Activated effector memory CD4-positive, alpha-beta T cell treated with anti-CD3 and anti-CD28 coated beads, Interleukin-2, amount 50 U/mL, for 16 hours (primary cell): ENCODE data around the gene SYNGR1.
A peak's percentile ranks its signal among the peaks of the same experiment; 100 is the strongest.

ENCODE experiments used
- DNase-seq: peaks from one replicate; pipeline ENCODE4 v3.0.0-alpha.2; 2020

SYNGR1 gene

DNA sequence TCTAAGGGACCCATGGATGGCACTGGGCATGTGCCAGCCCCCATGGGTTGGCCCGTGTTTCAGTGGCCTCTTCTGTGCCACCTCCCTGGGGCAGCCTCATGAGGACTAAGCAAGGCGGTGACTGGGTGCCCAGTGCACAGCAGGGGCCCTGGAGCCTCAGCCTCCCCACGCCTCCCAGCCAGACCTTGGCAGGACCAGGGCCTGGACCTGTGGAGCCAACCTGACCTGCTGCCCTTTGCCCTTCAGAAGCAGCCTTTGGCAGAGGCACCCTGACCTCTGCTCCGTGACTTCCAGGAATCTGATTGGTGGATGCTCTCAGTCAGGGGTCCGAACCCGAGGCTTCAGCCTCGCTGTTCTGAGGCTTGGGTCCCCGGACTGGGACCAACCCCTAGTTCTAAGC lies 25.0 kb downstream of the SYNGR1 start:
- DNase-seq: no peak

DNA sequence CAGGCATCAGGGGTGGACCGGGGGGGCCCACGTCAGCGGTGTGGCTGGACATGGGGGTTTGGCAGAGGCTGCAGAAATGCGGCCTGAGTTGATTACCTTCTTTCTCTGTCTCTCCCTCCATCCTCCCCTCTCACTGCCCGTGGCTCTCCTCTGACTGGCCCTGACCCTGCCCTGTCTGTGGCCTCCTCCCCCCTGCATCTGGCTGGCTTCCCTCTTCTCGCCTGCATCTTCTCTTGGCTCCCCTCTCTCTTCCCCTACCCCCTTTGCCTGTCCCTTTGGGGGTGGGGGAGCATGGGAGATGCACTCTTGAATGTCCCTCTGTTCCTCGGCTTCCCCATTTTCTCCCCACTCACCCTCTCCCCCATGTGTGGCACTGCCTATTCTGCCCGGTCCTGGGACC lies 25.9 kb downstream of the SYNGR1 start:
- DNase-seq: no peak

DNA sequence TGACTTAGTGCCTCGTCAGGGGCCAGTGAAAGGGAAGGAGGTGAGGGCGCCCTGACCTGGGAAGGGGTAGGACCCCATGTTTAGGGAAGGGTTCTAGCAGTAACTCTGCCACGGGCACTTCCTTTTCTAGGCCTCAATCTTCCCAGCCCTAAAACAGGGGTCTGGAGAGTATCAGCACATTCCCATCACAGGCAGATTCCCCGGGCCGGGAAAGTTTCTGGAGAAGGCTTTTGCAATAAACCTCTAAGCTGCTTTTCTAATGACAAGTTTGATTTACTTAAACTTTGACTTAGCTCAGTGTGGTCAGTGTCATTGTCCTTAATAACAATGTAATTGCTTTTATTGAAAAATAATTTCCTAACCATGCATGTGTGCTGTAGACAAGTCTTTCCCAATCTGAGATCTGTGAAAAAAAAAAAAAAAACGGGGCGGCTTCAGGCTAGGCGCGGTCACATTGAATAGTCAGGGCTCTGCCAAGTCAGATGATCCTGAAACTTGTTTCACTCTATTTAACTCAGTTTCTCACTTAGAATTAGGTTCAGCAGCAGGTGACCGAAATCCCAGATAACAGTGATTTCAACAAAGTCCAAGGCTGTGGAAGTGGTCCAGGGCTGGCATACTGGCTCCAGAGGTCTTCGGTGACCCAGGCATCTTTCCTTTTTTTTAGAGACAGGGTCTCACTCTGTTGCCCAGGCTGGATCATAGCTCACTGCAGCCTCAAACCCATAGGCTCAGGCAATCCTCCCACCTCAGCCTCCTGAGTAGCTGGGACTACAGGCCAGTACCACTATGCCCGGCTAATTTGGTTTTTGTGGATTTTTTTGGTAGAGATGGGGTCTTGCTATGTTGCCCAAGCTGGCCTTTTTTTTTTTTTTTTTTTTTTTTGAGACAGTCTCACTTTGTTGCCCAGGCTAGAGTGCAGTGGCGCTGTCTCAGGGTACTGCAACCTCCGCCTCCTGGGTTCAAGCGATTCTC lies 30.3 kb downstream of the SYNGR1 start:
- no peak for DNase-seq

DNA sequence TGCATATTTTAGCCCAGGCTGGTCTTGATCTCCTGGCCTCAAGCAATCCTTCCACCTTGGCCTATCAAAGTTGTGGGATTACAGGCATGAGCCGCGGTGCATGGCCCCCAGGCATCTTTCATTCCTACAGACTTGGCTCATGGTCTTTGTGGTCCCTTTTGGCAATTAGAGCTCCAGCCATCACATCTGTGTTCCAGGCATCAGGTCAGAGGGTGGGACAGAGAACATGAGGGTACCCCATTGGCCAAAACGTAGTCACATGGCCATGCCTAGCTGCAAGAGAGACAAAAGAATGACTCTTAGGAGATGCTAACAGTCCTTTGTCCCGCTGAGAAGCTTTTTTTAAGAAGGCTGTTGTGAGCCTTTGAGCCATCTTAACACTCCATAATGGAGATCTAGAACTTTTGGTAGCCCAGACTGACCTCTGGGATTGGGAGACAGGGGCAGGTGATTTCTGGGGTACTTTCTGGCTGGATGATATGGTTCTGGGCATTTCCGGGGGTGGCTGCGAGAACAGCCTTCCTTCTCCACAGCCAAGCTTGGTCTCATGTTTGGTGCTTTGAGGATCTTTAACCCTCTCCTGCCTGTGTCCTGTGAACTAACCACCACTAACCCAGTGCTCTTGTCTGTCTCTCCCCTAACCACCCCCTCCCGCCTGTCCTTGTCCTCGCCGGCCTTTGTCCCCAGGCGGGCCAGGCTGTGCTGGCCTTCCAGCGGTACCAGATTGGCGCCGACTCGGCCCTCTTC lies 31.4 kb downstream of the SYNGR1 start:
- no peak for DNase-seq

DNA sequence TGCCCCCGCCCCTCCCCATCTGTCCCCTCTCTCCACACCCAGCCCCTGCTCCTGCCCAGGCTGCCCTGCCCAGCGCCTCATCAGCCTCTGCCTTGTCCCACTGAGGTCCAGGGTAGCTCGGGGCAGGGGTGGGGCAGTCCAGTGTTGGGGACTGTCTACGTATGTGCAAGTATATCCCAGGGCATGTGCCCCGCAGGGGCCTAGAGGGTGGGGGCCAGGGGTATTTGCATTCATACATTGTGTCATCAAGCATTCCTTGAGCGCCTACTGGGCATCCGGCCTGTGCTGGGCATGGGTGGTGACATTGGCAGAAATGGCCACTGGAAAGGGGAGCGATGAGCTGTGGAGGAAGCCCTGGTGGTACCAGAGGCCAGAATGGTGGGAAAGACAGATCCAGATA lies 32.1 kb downstream of the SYNGR1 start:
- no peak for DNase-seq

DNA sequence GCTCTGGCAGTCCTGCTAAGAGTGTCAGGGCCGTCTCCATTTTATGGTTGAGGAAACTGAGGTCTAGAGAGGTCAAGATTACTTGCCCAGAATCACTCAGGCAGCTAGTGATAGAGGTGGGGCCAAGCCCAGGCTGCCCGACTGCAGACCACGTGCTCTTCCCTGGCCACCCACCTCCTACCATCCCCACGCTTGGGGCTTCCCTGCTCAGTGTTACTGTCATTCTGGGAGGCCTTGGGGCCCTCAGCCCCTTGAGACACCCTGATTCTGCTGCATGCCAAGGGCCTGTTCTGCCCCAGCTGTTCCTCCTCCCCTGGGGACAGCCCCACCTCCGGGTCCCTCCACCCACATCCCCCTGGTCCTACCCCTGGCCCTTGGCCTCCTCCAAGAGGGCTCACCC lies 32.6 kb downstream of the SYNGR1 start:
- DNase-seq: no peak

DNA sequence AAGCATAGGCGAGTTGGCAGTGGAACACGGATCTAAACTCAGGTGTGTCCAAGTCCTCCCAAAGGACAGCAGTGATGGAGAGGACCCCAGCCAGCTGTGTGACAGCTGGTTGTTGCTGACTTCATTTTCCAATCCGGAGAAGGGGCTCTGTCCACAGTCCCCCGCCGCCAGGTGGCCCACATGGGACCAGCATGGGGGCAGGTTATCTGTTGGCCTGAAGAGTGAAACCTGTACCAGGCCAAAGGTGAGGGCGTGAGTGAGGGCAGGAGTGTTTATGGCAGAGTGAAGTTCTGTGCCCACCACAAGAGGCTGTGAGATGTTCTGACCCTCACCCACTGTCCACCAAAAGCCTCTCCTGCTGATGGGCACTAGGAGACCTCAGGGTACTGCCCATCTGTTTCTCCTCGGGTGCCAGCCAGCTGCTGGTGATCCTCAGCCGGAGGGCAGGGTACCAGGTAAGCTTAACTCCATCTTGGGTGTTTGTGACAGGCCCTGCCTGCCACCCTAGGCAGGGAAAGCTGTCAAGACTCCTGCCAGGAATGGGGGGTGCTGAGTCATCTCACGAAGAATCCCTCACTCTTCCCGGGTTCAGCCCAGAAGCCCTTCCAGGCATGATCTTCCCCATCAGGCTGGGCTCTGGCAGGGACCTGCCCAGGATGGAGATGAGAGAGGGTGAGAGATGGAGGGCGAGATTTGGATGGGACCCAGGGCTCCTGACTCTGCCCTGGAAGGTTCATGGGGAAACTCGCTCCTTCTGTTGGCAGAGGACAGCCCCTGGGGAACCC lies 34.2 kb downstream of the SYNGR1 start:
- no peak for DNase-seq

DNA sequence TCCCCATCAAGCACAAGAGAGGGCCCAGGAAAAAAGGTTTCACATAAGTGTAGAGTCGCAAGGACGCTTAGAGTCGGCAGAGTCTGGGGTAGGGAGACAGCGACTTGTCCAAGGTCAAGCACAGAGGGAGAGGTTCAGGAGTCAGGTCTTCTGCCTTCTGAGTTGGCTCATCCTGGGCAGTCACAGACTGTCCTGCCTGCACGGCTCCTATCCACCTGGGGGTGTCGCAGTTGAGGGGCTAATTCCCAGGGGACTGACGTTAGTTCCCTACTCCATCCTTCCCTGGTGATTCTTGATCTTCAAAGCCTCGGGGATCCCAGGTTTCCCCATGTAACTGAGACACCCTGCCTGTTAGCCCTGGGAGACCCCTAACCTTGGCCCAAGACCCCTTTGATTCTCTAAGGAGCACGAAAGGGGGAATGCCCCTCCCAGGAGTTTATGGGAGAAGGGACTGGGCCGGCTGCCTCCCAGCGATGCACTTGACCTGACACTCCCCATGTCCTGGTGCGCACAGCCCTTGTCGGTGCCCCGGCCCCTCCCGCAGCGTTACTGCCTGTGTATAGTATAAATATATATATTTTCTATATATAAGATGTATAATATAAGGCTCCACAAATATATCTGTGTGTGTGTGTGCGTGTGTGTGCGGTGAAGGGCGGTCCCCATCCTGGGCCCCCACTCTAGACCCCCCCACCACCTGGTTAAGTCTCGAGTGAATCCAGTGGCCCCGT lies 35.1 kb downstream of the SYNGR1 start:
- DNase-seq: no peak

DNA sequence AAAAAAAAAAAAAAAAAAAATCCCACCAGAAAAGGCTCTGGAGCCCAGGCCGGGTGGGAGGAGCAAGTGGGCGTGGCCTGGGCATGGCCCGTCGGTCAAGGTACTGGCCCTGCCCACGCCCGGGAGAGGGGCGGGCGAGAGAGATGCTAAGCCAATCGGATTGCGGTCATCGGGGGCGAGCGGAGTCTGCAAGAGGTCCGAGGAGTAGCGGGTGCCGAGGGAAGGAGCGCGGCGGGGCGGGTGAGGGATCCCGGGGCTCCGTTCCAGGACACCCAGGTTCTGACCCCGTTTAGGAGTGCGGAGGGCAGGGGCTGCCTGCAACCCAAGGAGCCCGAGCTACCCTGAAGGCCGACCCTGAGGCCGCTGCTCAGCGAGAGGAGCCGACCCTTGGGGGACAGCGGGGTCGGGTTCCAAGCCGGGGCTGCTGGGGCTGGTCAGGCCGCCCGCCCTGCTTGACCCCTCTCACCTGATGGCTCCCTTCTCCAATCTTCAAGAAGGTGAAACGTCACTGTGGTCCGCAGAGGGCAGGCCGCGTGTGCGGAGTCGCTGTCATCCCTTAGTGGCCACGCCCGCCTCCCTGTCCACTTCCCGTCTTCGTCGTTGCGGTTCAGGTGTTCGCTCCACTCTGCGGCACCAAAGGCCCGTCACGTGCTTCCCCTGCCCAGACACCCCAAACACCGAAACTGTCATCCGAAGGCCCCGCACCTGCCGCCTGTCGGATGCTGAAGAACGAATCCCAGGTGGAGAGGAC lies 38.6 kb downstream of the SYNGR1 start:
- peak; percentile 90 for DNase-seq

DNA sequence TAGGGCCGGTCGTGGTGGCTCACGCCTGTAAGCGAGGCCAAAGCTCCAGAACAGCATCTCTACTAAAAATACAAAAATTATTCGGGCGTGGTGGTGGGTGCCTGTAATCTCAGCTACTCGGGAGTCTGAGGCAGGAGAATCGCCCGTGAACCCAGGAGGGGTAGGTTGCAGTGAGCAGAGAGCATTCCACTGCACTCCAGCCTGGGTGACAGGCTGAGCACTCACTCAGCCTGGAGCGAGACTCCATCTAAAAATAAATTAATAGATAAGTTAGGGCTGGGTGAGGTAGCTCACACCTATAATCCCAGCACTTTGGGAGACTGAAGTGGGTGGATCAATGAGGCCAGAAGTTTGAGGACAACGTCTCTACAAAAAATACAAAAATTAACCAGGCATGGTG lies 39.6 kb downstream of the SYNGR1 start:
- no peak for DNase-seq

DNA sequence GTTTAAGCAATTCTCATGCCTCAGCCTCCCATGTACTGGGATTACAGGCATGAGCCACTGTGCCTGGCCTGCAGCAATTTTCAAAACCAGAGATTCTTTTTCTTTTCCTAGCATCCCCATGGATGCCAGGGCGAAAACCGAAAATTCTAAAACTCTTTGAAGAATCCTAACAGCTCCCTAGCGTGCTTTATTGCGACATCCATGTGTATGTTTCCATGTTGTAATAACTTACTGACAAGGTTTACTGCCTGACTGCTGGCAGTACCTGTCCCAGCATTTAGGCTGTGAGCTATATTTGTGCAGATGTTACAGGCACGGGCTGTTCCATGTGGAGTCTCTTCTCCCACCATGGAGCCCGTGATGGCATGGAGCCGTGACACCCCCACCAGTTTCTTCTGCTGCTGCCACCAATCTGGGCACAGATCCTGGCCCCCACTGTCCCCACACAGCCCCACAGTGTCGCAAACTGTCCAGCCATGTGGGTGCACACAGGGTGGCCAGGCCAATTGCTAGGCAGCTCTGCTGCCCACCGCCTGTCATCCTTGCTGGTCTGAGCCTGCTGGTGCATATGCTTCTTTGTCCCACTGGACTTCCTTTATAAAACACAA lies 42.7 kb downstream of the SYNGR1 start:
- DNase-seq: no peak

DNA sequence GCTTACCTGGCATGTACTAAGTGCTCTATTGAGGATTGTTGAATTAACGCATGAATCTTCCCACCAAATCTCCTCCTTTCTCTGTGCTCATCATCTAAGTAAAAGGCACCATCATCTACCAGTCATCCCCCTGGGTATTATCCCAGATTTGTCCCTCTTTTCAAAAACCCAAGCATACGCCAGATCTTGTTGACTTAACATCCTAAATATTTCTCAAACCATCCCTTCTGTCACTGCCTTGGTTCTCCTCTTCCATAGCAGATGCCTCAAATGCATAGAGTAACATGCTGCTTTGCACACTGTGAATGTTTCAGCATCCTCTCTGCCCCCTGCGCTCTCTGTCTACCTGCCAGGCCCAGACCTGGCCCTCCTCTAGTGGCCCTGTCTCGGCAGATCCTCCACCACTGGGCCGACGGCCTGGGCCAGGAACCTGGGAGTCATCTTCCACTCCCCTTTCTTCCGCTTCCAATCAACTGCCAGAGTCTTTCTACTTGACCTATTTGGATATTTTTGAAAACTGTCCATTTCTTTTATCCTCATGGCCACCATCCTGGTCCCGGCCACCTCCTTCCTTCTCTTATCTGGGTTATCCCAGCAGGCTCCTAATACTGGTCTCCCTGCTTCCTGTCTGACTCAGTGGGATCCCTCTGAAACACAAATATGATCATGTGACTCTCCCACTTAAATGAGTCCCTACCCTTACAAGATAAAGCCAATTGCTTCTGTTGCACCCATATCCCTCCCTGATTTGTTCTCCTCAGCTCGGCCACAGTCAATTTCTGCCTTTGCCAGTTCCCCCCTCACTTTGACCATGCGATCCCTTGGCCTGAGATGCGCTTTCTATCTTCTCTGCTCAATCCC lies 46.4 kb downstream of the SYNGR1 start:
- no peak for DNase-seq

DNA sequence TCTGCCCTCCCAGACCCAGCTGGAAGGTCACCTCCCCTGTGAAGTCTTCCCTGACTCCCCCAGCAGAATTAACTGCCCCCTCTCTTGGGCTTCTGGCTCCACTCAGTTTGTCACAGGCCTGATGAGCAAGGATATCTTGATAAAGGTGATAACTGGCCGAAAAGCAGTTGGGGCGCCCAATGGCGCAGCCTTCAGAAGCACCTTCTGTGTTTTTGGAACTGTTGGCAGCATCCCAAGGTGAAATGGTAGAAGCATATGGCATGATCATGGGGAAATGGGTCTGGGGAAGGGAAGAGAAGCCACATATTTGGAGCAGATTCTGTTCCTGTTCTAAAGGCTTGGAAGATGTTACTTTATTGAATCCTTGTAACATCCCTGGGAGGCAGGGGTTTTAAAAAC lies 47.0 kb downstream of the SYNGR1 start:
- DNase-seq: no peak

DNA sequence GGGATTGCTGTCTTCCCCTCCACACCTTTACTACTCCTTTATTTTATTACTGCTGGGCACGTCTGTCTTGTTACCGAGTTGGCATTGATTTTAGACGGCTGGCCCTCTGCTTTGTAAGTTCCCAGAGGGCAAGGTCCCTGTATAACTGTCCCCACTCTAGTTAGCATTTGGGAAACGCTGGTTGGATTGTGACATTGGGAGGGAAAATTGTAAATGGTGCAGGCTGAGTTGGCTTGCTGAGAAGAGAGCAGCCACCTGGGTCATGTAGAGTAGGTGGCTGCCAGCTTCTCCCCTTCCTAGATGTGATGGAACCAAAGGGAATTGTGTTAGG lies 51.5 kb downstream of the SYNGR1 start:
- no peak for DNase-seq

DNA sequence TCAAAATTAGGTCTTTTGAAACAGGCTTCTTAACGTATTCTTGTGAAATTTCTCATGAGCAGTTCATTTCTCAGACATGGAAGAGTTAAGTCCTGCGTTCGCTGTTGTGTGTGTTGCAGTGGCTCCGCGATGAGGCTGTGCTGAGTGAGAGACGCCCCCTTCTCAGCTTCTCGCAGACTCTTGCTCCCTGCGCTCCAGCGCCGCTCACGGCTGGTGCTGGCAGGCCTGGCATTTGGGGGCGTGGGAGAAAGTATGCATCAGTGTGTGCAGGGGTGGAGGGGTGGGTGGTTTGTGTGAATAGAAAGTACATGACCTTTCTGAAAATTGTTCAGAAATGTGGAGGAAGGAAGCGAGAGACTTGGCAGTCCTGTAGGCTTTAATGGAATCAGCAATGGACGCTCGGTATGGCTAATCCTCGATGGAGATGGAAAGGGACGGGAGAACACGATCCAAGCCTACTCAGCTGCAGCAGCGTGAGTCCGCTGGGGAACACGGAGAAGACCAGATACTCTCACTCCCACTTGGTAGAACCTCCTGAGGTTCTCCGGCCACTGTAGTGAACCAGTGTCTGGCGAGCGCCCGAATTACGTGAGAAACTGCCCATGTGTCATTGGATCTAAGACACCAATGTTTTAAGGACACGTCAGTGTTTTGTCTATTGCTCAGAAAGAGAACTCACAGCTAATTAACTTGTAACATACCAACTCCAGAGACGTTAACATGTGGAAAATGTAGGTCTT lies 55.7 kb downstream of the SYNGR1 start:
- no peak for DNase-seq

DNA sequence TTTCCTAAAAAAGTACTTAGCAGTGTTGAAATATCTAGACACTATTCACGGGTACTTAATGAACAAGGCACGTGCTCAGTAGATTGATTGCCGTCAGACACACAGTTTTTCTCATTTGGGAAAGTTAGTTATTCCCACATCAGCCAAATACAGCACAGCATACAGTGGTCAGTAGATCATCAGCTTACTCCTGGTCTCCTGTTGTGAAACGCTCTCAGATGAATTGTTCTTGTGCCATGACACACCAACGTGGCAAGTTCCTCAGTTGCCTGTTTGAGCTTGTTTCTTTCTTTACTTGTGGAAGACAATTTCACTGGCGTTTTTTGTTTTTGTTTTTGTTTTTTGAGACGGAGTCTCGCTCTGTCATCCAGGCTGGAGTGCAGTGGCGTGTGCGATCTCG lies 58.4 kb downstream of the SYNGR1 start:
- no peak for DNase-seq

DNA sequence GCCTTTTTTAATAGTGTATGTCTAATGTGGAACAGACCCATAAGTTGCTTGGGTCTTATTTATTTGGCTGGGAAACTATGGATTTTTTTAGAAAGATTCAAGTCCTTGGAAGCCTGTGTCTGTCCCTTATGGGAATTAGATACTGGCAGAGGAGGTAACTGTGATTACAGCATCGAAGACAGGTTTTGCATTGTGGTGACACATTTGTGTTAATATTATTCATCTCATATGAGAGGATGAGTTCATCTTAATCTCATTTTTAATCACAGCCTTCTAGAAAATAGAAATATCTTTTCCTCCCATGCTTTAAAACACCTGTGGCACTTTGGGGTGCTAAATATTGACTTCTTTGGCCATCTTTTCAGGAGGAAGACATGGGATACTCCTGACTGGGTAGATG lies 59.0 kb downstream of the SYNGR1 start:
- DNase-seq: no peak

DNA sequence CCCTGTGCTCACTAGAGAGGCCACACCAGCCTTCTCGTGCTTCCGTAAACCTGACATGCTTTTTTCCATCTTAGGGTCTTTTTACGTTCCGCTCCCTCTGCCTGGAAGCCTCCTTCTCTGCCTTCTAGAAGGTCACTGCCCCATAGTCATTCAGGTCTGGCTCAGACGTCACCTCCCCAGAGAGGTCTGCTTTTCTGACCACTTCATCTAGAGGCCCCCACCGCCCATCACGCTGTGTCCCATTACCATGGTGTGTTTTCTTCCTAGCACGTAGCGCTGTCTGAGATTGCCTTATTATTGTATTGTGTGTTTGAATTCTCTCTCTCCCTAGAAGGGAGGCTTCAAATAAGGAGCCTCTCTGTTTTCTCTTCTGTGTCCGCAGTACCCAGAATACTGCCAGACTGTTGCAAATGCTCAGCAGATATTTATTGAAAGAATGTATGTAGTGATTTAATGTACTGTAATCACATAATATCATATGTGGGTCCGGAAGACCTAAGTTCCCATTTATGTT lies 59.8 kb downstream of the SYNGR1 start:
- no peak for DNase-seq

DNA sequence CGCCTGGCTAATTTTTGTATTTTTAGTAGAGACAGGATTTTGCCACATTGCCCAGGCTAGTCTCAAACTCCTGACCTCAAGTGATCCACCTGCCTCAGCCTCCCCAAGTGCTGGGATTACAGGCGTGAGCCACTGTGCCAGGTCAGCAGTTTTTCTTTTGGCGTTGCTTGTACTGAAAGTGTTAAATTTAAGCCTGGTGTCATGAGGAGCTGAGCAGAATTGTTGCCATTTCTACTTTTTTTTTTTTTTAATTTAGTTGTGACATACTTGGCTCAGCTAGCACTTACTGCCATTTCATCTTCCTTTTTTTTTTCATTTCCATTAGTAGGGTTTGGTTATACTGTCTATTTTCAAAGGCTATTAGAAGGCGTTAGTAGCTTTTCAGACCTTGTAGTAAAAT lies 60.5 kb downstream of the SYNGR1 start:
- no peak for DNase-seq
